BJ (cell line): ENCODE data around the gene TNPO3. TPM values are rescaled to one million over a fixed set of nuclear protein-coding genes. Genes with fewer than 3 reads are reported as not detected.
"Not testable (repeated sequence)": the region's sequence is repeated elsewhere in the genome, so short reads cannot be mapped to it uniquely, and the experiment has no call there.

Experiments used
- CTCF ChIA-PET: fragments of 350-600 bp; formaldehyde crosslinking; extraction: SDS; loops from one replicate; lab custom pipeline; 2021; ENCODE audit warnings: antibody characterized with exemption, inconsistent platforms; lab: Yijun Ruan, JAX
- POLR2A ChIA-PET: fragments of 300-600 bp; sonication (Branson Sonifier 250); formaldehyde crosslinking; extraction: SDS; loops from one replicate; lab custom pipeline; 2021; ENCODE audit warnings: antibody characterized with exemption; lab: Charles Lee
- DNase-seq: peaks from one replicate; pipeline ENCODE4 v3.0.0-alpha.2; 2011; ENCODE audit warnings: low read depth
- H3K27me3 ChIP-seq: 2 replicates; pipeline ENCODE4 v1.6.0; 2011; ENCODE audit warnings: low read length; ENCODE audit not compliant: control insufficient read depth, insufficient read depth
- H3K36me3 ChIP-seq: 2 replicates; pipeline ENCODE4 v1.5.1; 2011; ENCODE audit warnings: low read length; ENCODE audit not compliant: control insufficient read depth, insufficient read depth
- H3K4me3 ChIP-seq: 2 replicates; pipeline ENCODE4 v1.5.1; 2011; ENCODE audit warnings: low read depth, mild to moderate bottlenecking, control low read depth, low read length
- polyA plus RNA-seq: library from polyadenylated mRNA; depleted of rRNA; stranded (reverse); fragments of >200 nt; gene quantifications from 2 replicates; pipeline ENCODE4 v1.2.3, GENCODE V29; 2011
- TF ChIP-seq, protein P1 (sequence below): IDR thresholded peaks from 2 replicates; pipeline ENCODE4 v1.5.1; 2011; ENCODE audit warnings: low read depth, mild to moderate bottlenecking, control low read depth, inconsistent platforms, low read length, moderate library complexity; ENCODE audit not compliant: insufficient read depth

TNPO3 gene
- polyA plus RNA-seq, 1 experiment: 36.2 TPM

DNA sequence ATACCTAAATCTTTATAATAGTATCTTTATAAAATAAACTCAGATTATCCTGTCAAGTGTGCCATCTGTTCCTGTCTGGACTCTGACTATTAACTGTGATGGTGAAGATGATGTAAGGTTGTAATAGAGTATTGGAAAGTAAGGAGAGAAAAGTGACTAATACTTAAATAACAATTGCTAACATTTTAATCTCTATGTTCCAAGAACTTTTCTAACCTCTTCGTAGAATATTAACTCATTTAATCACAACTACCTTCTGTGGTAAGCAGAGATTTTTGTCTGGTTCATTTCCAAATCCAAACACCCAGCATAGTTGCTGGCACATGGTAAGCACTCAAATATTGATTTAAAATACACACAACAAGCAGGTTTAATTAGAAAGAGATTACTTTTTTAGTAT is 2.5 kb downstream of the TNPO3 start:
- Histone ChIP-seq H3K27me3 (no peaks in the 10 kb centered on the region), H3K36me3 (no peaks in the 10 kb centered on the region; the same call in 1 of the 2 replicates), H3K4me3 (no peak overlapping the region)
- no peak for DNase-seq
- TF ChIP-seq, protein P1, sequence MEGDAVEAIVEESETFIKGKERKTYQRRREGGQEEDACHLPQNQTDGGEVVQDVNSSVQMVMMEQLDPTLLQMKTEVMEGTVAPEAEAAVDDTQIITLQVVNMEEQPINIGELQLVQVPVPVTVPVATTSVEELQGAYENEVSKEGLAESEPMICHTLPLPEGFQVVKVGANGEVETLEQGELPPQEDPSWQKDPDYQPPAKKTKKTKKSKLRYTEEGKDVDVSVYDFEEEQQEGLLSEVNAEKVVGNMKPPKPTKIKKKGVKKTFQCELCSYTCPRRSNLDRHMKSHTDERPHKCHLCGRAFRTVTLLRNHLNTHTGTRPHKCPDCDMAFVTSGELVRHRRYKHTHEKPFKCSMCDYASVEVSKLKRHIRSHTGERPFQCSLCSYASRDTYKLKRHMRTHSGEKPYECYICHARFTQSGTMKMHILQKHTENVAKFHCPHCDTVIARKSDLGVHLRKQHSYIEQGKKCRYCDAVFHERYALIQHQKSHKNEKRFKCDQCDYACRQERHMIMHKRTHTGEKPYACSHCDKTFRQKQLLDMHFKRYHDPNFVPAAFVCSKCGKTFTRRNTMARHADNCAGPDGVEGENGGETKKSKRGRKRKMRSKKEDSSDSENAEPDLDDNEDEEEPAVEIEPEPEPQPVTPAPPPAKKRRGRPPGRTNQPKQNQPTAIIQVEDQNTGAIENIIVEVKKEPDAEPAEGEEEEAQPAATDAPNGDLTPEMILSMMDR: no peak
- POLR2A ChIA-PET: no interaction called here
- CTCF ChIA-PET: no interaction called here

DNA sequence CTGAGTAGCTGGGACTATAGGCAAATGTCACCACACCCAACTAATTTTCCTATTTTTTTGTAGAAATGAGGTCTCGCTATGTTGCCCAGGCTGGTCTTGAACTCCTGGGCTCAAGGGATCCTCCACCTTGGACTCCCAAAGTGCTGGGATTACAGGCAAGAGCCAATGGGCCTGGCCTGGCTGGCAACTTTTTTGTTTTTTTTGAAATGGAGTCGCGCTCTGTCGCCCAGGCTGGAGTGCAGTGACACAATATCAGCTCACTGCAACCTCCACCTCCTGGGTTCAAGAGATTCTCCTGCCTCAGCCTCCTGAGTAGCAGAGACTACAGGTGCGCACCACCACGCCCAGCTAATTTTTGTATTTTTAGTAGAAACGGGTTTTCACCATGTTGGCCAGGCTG is 3.5 kb downstream of the TNPO3 start:
- H3K4me3 ChIP-seq, DNase-seq, H3K36me3 ChIP-seq, H3K27me3 ChIP-seq, POLR2A ChIA-PET, CTCF ChIA-PET: not testable (repeated sequence)

DNA sequence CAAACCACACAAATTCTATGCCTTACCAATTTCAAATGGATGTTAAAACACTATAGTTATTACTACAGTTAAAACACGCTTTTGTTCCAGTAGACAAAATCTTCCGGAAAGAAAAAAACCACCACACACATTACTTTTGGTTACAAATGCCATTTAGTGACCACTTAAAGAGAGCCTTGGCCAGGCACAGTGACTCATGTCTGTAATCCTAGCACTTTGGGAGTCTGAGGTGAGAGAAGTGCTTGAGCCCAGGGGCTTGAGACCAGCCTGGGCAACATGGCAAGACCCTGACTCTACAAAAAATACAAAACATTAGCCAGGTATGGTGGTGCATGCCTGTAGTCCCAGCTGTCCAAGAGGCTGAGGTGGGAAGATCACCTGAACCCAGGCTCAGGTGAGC is 7.2 kb downstream of the TNPO3 start:
- TF ChIP-seq, protein P1: no peak
- ChIA-PET POLR2A (no interaction called here), CTCF (no interaction called here)
- no peak for DNase-seq
- Histone ChIP-seq H3K36me3 (no peaks in the 10 kb centered on the region; the same call in 1 of the 2 replicates), H3K27me3 (no peaks in the 10 kb centered on the region), H3K4me3 (no peak overlapping the region)

DNA sequence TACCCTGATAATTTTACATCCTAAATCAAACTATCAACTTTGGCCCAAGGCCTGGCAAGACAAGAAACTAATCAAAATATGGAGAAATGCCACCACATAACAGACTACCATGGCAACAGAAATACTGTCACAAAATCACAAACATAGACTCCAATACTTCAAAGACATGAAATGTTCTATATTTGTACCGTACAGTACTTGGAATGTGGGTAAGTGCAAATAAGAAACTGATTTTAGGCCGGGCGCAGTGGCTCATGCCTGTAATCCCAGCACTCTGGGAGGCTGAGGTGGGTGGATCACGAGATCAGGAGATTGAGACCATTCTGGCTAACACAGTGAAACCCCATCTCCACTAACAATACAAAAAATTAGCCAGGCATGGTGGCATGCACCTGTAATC is 9.2 kb downstream of the TNPO3 start:
- TF ChIP-seq, protein P1: no peak
- no peak for DNase-seq
- Histone ChIP-seq H3K27me3 (no peaks in the 10 kb centered on the region), H3K4me3 (no peak overlapping the region), H3K36me3 (no peaks in the 10 kb centered on the region; the same call in 1 of the 2 replicates)
- ChIA-PET POLR2A (no interaction called here), CTCF (interaction anchor here (1.4 kb wide), 1 partner anchor 46 kb away, joined by 3 read pairs; no protein-coding TSS in a partner anchor)

DNA sequence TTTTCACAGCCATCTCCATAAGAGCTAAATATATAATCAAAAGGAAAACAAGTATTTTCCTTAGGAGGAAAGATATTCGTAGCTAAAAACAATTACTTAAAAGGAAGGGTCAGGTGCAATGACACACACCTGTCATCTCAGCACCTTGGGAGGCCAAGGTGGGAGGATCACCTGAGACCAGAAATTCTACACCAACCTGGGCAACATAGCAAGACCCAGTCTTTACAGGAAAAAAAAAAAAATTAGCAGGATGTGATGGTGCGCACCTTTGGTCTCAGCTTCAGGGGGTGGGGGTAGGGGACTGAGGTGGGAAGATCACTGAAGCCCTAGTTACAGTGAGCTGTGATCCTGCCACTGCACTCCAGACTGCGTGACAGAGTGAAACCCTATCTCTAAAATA is 11.9 kb downstream of the TNPO3 start:
- Histone ChIP-seq H3K4me3 (no peak overlapping the region), H3K36me3 (peaks cover 6% of the 10 kb centered on the region; the same call in 1 of the 2 replicates), H3K27me3 (no peaks in the 10 kb centered on the region)
- ChIA-PET POLR2A (no interaction called here), CTCF (no interaction called here)
- DNase-seq: no peak
- TF ChIP-seq, protein P1: no peak
